ELF-1 (cell line): ENCODE results near the gene PNLIP.

Source experiments
- DNase-seq: peaks from one replicate; pipeline ENCODE4 v3.0.0-alpha.2; 2016; ENCODE audit warnings: low read depth, low spot score

The PNLIP gene

GRCh38 chr10:116574797-116575196 is 29.1 kb downstream of the PNLIP start:
- DNase-seq = no peak

- DNase-seq = no peak
Observed at GRCh38 chr10:116587878-116588591, 42.3 kb downstream of the PNLIP start.

- DNase-seq = no peak
Observed at GRCh38 chr10:116588995-116589394, 43.3 kb downstream of the PNLIP start.

GRCh38 chr10:116589926-116590325 is 44.2 kb downstream of the PNLIP start:
- DNase-seq = no peak

GRCh38 chr10:116590590-116591444 is 45.1 kb downstream of the PNLIP start, which contains the start of gene PNLIPRP1:
TSS of gene PNLIPRP1 (plus strand) at chr10:116590959. CDS start at chr10:116591130, 171 bp downstream.
- no peak for DNase-seq

- DNase-seq = no peak
Observed at GRCh38 chr10:116593139-116593740, 47.5 kb downstream of the PNLIP start.

- DNase-seq = no peak
Observed at GRCh38 chr10:116594525-116595035, 48.8 kb downstream of the PNLIP start.

GRCh38 chr10:116596062-116596461 is 50.3 kb downstream of the PNLIP start:
- DNase-seq = no peak

- no peak for DNase-seq
Observed at GRCh38 chr10:116597543-116597942, 51.8 kb downstream of the PNLIP start.

GRCh38 chr10:116598329-116598728 is 52.6 kb downstream of the PNLIP start:
- no peak for DNase-seq

GRCh38 chr10:116599991-116600390 is 54.3 kb downstream of the PNLIP start:
- no peak for DNase-seq

- DNase-seq = no peak
Observed at GRCh38 chr10:116602648-116603400, 57.1 kb downstream of the PNLIP start.

- DNase-seq = no peak
Observed at GRCh38 chr10:116606061-116606483, 60.3 kb downstream of the PNLIP start.

GRCh38 chr10:116607336-116607735 is 61.6 kb downstream of the PNLIP start:
- no peak for DNase-seq

GRCh38 chr10:116608686-116609594 is 63.2 kb downstream of the PNLIP start:
- peak; percentile 46 for DNase-seq

- DNase-seq = no peak
Observed at GRCh38 chr10:116610443-116611152, 64.9 kb downstream of the PNLIP start.

- no peak for DNase-seq
Observed at GRCh38 chr10:116611153-116611545, 65.4 kb downstream of the PNLIP start.

GRCh38 chr10:116612107-116612769 is 66.5 kb downstream of the PNLIP start:
- DNase-seq = no peak

- no peak for DNase-seq
Observed at GRCh38 chr10:116613471-116613870, 67.7 kb downstream of the PNLIP start.
